Superior temporal gyrus (tissue), 1 donor: Measurements from ENCODE around the gene FCHSD2.
"Not testable (repeated sequence)": the region's sequence is repeated elsewhere in the genome, so short reads cannot be mapped to it uniquely, and the experiment has no call there.

ENCODE experiments used
- DNase-seq: peaks from one replicate; pipeline ENCODE4 v3.0.0-alpha.2; 2016; ENCODE audit errors: extremely low spot score

FCHSD2 gene

DNA sequence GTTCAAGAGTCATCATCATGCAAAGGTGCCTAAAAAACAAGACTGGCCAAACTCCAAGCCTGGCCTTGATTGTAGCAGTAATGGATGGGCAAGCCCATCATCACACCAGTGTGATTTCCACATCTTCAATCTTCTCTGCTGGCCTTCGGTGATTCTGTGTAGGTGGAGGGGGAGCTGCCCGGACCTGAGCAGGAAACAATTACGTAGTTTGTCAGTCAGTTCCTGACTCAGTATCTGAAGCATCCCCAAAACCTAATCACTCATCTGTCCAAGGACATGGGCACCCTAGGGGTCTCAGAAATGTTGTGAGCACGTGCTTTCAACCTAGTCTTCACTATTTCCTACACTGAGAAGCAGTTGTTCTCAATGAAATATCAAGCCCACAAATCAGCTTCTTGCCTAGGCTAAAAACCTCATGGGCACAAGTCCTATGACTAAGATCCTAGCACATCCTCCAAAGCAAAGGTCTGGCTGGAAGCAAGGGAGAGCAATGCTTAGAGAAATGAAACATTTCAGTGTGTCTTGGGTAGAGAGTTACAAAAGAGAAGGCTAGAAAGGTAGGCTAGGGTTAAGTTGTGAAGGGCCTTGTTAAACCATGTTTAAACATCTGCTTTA lies 303.3 kb downstream of the FCHSD2 start:
- DNase-seq = no peak

DNA sequence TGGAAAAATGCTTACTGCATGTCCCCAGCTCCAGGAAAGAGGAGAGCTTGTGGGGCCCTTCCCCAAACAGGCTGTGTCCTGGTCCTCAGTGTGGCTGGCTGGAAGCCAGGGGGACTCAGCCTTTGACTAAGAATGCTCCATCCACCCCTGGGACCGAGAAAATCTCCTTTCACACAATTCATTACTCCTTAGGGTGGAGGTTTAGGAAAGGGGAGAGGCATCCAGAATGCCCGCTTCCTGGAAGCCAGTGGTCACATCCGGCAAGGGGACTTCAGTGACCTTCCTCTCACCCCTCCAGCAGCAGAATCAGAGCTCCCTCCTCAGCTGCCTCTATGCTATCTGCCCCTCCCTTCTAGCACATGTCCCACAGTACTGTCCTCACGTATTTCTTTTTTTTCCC lies 306.0 kb downstream of the FCHSD2 start:
- DNase-seq = no peak

DNA sequence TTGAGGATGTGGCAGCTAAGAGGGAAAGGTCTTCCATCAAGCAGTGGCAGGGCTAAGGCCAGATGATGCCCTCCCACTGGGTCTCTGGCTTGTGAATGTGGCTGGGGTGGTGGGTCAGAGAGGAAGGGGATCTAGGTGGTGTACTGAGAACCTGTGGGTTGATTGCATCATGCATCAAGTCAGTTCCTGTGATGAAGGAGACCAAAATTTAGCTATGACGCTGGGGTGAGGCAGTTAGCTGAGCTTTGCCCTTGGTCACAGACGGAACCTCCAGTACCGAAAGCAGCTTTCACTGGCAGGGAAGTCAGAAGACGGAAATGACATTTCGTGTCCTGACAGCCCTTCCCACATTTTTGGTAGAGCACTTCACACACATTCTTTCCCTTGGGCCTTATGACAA lies 307.2 kb downstream of the FCHSD2 start:
- no peak for DNase-seq

DNA sequence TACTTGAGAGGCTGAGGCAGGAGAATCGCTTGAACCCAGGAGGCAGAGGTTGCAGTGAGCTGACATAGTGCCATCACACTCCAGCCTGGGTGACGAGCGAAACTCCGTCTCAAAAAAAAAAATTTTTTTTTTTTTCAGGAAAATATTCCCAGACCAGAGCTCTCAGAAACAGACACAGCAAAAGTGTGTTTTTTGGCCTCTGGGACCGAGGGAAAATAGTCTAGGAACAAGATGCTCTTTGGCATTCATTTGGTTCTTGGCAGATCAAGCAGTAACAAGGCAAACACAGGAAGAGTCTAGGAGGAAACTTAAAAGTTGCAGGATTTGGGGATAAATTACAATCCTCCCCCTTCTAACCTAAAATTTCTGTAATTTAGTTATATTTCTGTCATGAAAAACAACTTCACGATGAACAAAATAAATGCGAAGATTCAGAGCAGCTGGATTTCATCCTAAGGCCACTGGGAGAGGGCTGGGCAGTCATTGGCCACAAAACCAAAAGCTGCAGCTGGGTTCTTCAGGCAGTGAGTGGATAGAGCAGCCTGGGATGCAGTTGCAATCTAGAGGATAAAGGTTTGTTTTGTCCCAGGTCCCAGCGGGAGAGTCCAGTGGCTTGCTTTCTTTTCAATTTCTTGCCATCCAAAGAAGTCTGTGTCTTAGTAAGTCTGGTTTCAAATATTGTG lies 308.2 kb downstream of the FCHSD2 start:
- DNase-seq = peak; percentile 55

DNA sequence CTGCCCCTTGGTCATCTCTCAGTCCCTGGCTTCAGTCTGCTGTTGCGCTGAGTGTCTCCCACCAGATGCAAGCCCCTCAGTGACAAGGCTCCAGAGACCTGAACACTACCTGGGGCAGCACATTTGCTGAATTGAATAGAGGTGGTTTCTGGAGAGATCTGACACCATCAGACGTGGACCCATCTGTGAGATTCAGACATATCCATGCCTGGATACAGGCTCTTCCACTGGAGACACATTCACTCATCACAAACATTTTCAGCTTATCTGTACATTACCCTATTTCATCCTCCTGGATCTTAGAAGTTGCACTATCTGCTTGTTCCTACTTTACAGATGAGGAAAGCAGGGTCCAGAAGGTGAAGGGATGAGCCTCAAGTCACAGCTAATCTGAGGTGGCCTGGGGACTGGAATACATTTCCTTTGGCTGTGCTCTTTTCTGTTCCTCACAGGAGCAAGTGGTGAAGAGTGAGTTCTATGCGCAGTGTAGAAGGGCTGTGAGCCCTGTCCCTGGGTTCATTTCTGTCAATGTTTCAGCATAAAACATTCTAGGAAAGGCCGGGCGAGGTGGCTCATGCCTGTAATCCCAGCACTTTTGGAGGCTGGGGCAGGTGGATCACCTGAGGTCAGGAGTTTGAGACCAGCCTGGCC lies 308.9 kb downstream of the FCHSD2 start:
- no peak for DNase-seq

DNA sequence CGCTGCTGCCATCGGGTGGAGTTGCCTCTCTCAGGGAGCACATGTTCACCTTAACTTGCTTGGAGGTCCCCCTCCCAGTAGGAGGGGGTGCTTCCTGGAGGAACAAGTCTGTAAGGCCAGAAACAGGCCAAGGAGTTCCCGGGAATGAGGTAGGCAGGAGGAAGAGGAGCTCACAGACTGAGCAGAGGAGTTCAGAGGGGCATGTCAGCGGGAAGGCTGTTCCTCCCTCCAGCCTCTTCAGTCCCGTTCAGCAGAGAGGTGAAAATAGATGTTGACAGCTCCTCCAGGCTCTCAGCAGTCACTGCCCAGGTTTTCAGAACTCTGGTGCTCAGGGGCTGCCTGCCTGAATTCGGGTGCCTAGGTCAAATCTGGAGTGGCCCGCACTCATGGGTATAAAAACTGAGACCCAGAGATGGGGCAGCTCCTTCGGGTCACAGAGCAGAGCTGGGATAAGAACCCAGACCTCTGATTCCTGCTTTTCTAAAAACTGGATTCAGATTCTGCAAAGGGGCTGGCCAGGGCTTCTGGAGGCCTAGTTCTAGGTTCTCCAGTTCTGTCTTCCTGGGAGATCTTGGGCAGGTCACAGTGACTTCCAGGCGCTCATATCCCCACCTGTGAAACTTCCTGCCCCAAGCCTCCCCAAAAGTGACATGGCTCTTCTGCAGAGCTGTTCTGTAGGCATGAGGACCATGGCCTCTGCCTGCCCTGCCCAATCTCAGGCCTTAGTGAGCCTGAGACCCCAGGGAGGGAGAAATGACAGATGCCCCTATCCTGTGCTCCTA lies 309.6 kb downstream of the FCHSD2 start:
- no peak for DNase-seq

DNA sequence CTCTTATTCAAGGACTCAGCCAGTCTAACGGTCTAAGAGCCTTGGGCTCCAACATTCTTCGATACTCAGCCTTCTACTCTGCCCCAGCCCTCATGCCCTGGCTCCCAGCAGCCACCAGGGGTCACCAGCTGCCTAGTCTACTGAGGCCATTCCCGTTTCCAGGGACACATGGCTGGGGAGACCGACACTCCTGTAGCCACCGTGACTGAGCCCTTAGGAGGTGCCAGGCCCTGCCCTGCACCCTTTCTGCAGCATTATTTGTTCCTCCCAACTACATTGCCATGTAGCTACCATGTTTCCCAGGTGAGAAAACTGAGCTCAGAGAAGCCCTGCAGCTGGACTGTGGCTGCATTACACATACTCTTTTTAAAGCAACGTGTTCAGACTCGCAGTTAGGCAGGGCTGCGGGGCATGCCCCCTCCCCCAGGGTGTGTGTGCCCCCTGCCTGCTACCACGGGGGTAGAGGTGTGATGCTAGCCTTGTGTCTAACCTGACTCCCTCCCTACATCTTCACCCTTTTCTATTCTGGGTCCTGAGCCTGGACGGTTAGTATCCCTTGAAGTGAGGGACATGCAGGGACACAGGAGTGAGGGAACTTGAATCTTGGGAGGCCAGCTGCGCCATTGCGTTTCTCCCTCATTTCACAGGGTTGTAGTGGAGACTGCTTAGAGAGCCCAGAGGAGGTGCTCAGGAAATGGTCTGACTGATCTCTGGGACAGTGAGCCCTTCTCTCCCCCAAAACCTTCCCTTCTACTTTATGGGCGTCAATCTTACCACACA lies 310.4 kb downstream of the FCHSD2 start:
- peak; percentile 93 for DNase-seq

DNA sequence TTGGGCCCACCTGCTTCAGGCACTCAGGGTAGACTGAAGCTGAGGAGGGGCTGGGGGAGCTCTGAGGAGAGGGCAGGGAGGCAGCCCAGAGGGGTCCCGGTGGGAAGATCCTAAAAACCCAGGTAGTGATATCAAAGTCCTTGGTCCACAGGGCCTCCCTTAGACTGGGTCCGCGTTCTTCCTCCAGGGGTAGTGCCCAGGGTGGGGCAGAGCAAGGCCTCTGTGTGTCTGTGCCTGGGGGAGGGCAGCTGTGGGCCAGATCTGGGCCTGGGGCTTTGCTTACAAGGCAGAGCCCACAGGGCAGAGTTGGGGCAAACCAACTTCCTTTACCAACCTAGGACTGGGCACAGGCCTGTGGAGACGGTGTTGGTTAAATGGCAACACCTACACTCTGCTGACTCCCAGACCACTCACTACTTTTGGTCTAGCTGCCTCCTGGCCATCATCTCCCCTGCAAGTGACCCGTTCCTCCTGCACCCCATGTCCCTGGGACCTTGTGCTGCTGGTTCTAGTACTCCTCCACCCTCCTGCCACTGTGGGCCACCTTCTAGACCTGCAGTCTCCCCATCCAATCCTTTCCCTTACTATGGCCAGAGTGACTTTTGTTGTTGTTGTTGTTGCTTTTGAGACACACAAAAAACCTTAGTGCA lies 312.1 kb downstream of the FCHSD2 start:
- no peak for DNase-seq

DNA sequence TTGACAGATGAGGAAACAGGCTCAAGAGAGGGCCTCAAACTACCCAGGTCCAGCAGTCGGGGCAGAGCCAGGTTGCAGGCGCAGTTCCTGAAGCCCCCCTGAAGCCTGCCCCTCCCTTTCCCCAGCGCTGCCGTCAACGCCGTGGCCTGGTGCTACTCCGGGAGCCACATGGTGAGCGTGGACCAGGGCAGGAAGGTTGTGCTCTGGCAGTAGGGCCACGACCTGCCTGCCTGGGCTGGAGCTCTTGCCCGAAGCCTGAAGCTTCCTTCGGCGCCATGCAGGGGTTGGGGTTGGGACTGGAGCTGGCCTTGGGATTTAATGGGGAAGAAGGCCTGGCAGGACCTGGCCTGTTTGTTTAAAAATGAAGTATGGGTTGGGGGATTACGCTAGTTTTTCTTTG lies 312.9 kb downstream of the FCHSD2 start:
- no peak for DNase-seq

DNA sequence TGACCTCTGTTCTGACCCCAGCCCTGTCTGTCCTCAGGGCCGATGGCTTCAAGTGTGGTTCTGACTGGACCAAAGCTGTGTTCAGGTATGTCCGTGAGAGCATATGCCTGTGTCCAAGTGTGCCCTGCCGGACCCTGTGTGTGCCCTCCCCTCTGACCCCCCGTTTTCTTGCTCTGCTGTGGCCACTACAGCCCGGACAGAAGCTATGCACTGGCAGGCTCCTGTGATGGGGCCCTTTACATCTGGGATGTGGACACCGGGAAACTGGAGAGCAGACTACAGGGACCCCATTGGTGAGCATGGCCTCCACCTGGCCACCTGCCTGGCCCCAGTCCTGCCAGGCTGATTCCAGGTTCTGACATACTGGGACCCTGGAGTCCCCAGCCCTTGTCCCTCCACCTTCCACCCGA lies 313.4 kb downstream of the FCHSD2 start:
- DNase-seq = no peak

DNA sequence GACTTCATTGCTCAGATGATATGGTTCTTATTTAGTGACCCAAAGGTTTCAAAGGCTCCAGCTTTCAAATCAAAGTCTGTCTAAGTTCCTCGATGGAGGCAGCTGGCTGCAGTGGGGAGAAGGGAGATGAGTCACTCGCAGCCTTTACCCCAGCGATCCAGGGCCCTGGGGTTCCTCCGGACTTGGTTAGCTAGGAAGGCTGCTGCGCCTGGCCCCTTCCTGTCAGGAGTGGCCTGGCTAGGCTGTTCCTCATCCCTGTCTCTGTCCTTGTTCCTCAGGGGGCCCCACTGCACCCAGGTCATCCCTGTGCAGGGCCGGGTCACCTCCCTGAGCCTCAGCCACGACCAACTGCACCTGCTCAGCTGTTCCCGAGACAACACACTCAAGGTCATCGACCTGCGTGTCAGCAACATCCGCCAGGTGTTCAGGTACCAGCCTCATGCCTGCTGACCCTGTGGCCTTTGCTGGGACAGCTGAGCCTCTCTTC lies 314.0 kb downstream of the FCHSD2 start:
- DNase-seq = no peak

DNA sequence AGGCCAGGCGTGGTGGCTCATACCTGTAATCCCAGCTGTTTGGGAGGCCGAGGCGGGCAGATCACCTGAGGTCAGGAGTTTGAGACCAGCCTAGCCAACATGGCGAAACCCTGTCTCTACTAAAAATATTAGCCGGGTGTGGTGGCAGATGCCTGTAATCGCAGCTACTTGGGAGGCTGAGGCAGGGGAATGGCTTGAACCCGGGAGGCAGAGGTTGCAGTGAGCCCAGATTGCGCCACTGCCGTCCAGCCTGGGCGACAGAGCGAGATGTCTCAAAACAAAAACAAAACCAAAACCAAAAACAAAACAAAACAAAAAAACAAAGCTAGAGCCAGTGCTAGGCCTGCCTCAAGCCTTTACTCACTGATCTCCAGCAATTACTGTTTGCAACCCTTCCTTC lies 314.5 kb downstream of the FCHSD2 start:
- not testable (repeated sequence) for DNase-seq

DNA sequence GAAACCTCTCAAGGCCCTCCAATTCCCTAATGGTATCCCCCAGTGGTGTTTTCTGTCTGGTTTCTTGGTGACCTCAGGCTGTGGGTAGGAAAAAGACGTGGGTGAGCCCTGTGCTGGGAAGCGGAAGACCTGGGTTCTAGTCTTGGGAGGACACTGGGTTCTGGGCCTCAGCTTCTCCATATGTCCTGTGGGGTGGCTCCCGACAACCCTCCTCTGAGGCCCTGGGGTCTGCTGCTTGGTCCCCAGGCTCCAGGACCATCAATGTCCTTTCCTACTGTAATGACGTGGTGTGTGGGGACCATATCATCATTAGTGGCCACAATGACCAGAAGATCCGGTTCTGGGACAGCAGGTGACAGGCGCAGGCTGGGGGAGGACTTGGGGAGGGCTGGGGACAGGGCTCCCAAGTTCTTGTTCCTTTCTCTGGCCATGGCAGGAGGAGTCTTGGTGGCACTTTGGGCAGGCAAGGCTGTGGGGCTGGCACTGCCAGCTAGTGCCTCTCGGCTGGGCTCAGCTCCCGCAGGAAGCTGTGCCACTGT lies 315.1 kb downstream of the FCHSD2 start:
- DNase-seq = no peak

DNA sequence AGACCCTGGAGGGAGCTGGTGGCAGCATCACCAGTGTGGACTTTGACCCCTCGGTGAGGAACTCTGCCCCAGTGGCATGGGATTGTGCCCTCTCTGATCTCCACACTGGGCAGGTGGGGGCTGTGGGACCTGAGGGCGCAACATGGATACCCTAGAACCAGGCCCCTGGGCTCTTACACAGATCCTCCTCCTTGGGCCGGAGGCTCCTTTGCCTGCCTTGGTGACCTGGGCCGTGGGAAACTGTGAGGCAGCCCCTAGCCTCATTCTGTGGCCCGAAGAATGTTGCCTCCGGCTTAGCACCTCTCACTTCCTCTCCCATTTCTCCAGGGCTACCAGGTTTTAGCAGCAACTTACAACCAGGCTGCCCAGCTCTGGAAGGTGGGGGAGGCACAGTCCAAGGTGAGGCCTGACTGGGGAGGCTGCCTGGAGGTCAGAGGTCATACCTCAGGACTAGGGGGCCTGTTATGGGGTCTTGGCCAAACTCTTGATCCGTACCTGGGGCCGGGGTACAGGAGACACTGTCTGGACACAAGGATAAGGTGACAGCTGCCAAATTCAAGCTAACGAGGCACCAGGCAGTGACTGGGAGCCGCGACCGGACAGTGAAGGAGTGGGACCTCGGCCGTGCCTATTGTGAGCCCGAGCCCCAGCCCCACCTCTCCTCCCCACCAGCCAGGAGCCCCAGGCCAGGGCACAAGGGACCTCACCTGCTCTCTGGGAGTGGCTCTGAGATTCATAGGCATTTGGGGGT lies 315.8 kb downstream of the FCHSD2 start:
- DNase-seq = no peak

DNA sequence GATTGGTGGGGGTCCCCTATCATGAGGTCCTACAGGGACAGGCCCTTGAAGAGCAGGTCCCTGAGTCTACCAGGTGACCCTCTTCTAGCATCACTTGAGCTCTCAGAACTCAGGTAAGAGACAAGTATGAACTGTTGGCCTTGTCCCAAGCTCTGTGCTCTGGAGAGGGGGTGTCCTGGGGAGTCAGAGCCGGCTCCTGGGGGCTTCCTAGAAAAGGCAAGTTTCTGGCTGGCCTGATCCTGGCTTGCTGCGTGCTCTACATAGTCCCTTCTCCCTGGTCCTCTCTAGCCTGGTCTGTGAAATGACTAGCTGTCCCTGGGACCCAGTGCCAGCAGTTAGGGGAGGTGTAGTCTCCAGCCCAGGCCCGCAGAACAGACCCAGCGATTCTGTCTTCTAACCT lies 316.5 kb downstream of the FCHSD2 start:
- DNase-seq = no peak

DNA sequence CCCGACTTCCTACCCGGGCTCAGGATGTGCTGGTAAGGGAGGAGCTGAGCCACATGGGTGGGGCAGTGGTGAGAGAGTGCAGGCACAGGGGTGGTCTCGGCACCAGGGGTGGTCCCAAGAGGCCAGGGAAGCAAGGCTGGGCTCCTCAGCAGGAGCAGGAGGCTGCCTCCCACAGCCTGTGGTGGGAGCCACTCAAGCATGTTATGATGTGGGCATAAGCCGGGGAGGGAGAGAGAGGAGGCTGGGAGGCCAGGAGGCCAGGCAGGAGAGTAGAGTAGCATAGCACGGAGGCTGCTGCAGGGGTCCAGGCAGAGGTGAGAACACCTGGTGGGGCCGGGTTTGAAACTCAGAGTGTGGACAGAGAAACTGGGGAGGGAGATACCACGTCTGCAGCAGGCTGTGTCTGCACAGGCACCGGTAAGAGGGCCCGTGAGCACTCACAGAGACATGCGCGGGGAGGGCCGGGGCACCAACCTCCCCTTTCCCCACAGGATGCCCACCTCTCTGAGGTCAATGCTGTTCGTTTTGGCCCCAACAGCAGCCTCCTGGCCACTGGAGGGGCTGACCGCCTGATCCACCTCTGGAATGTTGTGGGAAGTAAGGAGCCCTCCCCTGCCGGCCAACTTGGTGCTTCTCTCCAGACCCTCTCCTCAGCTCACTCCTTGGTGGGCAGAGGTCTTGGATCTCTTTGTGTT lies 317.2 kb downstream of the FCHSD2 start:
- no peak for DNase-seq

DNA sequence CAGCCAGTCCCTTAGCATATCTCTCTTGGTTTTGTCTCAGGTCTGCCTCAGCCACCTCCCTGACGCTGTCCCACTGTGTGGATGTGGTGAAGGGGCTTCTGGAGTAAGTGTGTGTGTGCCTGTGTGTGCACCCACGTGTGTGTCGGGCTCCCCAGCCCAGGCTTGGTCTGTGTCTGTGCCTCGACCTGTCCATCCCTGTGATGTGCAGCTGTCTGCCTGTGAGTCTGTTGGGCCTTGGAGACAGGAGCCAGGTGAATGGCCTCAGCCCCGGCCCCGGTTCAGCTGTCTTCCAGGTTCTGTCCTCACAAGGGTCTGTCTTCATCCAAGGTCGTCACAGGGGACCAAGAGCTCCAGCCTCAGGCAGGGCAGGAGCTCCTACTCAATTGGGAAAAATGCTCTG lies 318.1 kb downstream of the FCHSD2 start:
- DNase-seq = no peak

DNA sequence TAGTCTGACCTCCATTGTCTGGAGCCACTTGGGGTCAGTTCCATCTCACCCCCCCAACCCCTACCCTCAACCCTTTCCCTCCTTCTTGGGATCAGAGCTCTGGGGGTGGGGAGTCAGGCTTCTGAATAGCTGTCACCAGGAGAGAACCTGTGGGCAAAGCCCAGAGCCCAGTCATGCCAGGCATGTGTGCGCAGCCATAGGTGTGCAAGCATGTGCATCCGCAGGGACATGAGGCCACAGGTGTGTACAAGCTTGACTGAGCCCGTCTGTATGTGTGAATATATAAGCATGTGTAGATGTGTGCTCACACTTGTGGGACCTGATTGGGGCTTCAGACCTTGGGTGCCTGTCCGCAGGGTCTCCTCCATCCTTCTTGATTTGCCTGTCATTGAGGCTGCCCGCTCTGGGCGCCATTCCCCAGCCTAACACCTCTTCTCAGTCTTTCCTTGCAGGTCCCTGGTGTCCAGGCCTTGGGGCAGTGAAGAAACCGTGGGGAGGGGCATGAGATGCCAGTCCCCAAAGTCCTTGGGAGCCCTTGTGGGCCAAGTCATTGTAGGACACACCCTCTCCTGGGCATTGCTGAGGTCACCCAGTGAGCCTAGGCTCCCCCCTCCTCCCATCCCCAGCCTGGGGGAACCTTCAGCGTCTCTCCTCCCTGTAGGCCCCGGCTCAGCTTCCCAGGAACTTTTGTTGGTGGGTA lies 318.9 kb downstream of the FCHSD2 start:
- DNase-seq = no peak
